HG03039 (cell line): ENCODE data around the gene EML4.
"Not testable (repeated sequence)": the region's sequence is repeated elsewhere in the genome, so short reads cannot be mapped to it uniquely, and the experiment has no call there.

Source experiments
- ATAC-seq: cut with Tn5 transposase; IDR thresholded peaks from one replicate; pipeline ENCODE4 v1.9.1; 2021; ENCODE audit warnings: mild to moderate bottlenecking, moderate library complexity; ENCODE audit not compliant: unreplicated experiment

Gene EML4

GRCh38 chr2:42329736-42330135 lies 160.6 kb downstream of the EML4 start:
- no peak for ATAC-seq

GRCh38 chr2:42331569-42332284 lies 162.6 kb downstream of the EML4 start:
- ATAC-seq = no peak

- no peak for ATAC-seq
These were observed 163.4 kb downstream of the EML4 start for GRCh38 chr2:42332575-42332974.

GRCh38 chr2:42333579-42333978 lies 164.4 kb downstream of the EML4 start:
- ATAC-seq = no peak

- no peak for ATAC-seq
These were observed 165.1 kb downstream of the EML4 start for GRCh38 chr2:42334220-42334619.

- not testable (repeated sequence) for ATAC-seq
These were observed 165.7 kb downstream of the EML4 start for GRCh38 chr2:42334865-42335264.

GRCh38 chr2:42335514-42336104 lies 166.5 kb downstream of the EML4 start:
- no peak for ATAC-seq

- no peak for ATAC-seq
These were observed 167.3 kb downstream of the EML4 start for GRCh38 chr2:42336361-42336965.

- ATAC-seq = no peak
These were observed 168.2 kb downstream of the EML4 start for GRCh38 chr2:42337356-42337820.

GRCh38 chr2:42337846-42338566 lies 168.9 kb downstream of the EML4 start:
- no peak for ATAC-seq

- no peak for ATAC-seq
These were observed 169.5 kb downstream of the EML4 start for GRCh38 chr2:42338567-42339190.

GRCh38 chr2:42339191-42339912 lies 170.2 kb downstream of the EML4 start:
- ATAC-seq = no peak

- no peak for ATAC-seq
These were observed 171.1 kb downstream of the EML4 start for GRCh38 chr2:42340045-42340937.

- no peak for ATAC-seq
These were observed 171.9 kb downstream of the EML4 start for GRCh38 chr2:42340938-42341636.

GRCh38 chr2:42342061-42342794 lies 173.1 kb downstream of the EML4 start:
- ATAC-seq = peak; percentile 53

GRCh38 chr2:42342795-42343241 lies 173.7 kb downstream of the EML4 start:
- ATAC-seq = no peak

- no peak for ATAC-seq
These were observed 176.8 kb downstream of the EML4 start for GRCh38 chr2:42345986-42346385.

GRCh38 chr2:42346856-42347255 lies 177.7 kb downstream of the EML4 start:
- ATAC-seq = not testable (repeated sequence)
